ENCODE data around the gene FAM210A.
"Not testable (repeated sequence)": the region's sequence is repeated elsewhere in the genome, so short reads cannot be mapped to it uniquely, and the experiment has no call there.

FAM210A gene

GRCh38 chr18:13726232-13726971 lies at the start of gene FAM210A, which contains the start of gene RNMT:
Gene FAM210A (minus strand): TSS chr18:13726558. CDS start chr18:13682077, 44,481 bp downstream.
Gene RNMT (plus strand): TSS chr18:13726673. CDS start chr18:13731518, 4,845 bp downstream.
- peak; percentile 99 for DNase-seq
- peak; percentile 89 for TF ChIP-seq POLR2A (IDR thresholded peaks at IDR 0.05; ENCODE audit: low read length)
- TF ChIP-seq GATA1 (IDR thresholded peaks at IDR 0.05; ENCODE audit: low read depth, low read length) = no peak

GRCh38 chr18:13775058-13775457 lies 48.7 kb upstream of the FAM210A start:
- DNase-seq = no peak
- TF ChIP-seq POLR2A (IDR thresholded peaks at IDR 0.05; ENCODE audit: low read length) = no peak
- no peak for TF ChIP-seq GATA1 (IDR thresholded peaks at IDR 0.05; ENCODE audit: low read depth, low read length)

- no peak for TF ChIP-seq POLR2A (IDR thresholded peaks at IDR 0.05; ENCODE audit: low read length)
- no peak for TF ChIP-seq GATA1 (IDR thresholded peaks at IDR 0.05; ENCODE audit: low read depth, low read length)
- no peak for DNase-seq
These were observed 36.5 kb upstream of the FAM210A start for GRCh38 chr18:13762690-13763439.

- DNase-seq = no peak
- TF ChIP-seq POLR2A (IDR thresholded peaks at IDR 0.05; ENCODE audit: low read length) (no peak), GATA1 (IDR thresholded peaks at IDR 0.05; ENCODE audit: low read depth, low read length) (no peak)
These were observed 33.7 kb upstream of the FAM210A start for GRCh38 chr18:13760047-13760446.

- TF ChIP-seq GATA1 (IDR thresholded peaks at IDR 0.05; ENCODE audit: low read depth, low read length) (no peak), POLR2A (IDR thresholded peaks at IDR 0.05; ENCODE audit: low read length) (no peak)
- no peak for DNase-seq
These were observed 32.3 kb upstream of the FAM210A start for GRCh38 chr18:13758622-13759021.

- no peak for DNase-seq
- TF ChIP-seq GATA1 (IDR thresholded peaks at IDR 0.05; ENCODE audit: low read depth, low read length) = no peak
- TF ChIP-seq POLR2A (IDR thresholded peaks at IDR 0.05; ENCODE audit: low read length) = no peak
These were observed 30.3 kb upstream of the FAM210A start for GRCh38 chr18:13756671-13757070.

GRCh38 chr18:13756261-13756660 lies 29.9 kb upstream of the FAM210A start:
- TF ChIP-seq GATA1 (IDR thresholded peaks at IDR 0.05; ENCODE audit: low read depth, low read length) (no peak), POLR2A (IDR thresholded peaks at IDR 0.05; ENCODE audit: low read length) (no peak)
- no peak for DNase-seq

- not testable (repeated sequence) for DNase-seq
These were observed 25.2 kb upstream of the FAM210A start for GRCh38 chr18:13751599-13751998.

GRCh38 chr18:13746633-13747032 lies 20.3 kb upstream of the FAM210A start:
- no peak for DNase-seq
- no peak for TF ChIP-seq GATA1 (IDR thresholded peaks at IDR 0.05; ENCODE audit: low read depth, low read length)
- no peak for TF ChIP-seq POLR2A (IDR thresholded peaks at IDR 0.05; ENCODE audit: low read length)

- TF ChIP-seq GATA1 (IDR thresholded peaks at IDR 0.05; ENCODE audit: low read depth, low read length) (no peak), POLR2A (IDR thresholded peaks at IDR 0.05; ENCODE audit: low read length) (no peak)
- no peak for DNase-seq
These were observed 19.3 kb upstream of the FAM210A start for GRCh38 chr18:13745696-13746095.

- DNase-seq = no peak
- no peak for TF ChIP-seq POLR2A (IDR thresholded peaks at IDR 0.05; ENCODE audit: low read length)
- TF ChIP-seq GATA1 (IDR thresholded peaks at IDR 0.05; ENCODE audit: low read depth, low read length) = no peak
These were observed 9.3 kb upstream of the FAM210A start for GRCh38 chr18:13735681-13736080.

GRCh38 chr18:13730481-13730880 lies 4.1 kb upstream of the FAM210A start:
- DNase-seq = no peak
- TF ChIP-seq GATA1 (IDR thresholded peaks at IDR 0.05; ENCODE audit: low read depth, low read length) (no peak), POLR2A (IDR thresholded peaks at IDR 0.05; ENCODE audit: low read length) (no peak)

GRCh38 chr18:13726972-13727331 lies 594 bp upstream of the FAM210A start:
- TF ChIP-seq GATA1 (IDR thresholded peaks at IDR 0.05; ENCODE audit: low read depth, low read length) = no peak
- TF ChIP-seq POLR2A (IDR thresholded peaks at IDR 0.05; ENCODE audit: low read length) = no peak
- peak; percentile 83 to 89 for DNase-seq

GRCh38 chr18:13725566-13726231 lies 659 bp downstream of the FAM210A start:
- peak in 1 of 2 experiments; percentile 51 for DNase-seq

More at GRCh38 chr18:13725566-13726231, 659 bp downstream of the FAM210A start:
- no peak for TF ChIP-seq POLR2A (IDR thresholded peaks at IDR 0.05; ENCODE audit: low read length)
- no peak for TF ChIP-seq GATA1 (IDR thresholded peaks at IDR 0.05; ENCODE audit: low read depth, low read length)
